ENCODE measurements around the gene TMIGD3.

The TMIGD3 gene

DNA sequence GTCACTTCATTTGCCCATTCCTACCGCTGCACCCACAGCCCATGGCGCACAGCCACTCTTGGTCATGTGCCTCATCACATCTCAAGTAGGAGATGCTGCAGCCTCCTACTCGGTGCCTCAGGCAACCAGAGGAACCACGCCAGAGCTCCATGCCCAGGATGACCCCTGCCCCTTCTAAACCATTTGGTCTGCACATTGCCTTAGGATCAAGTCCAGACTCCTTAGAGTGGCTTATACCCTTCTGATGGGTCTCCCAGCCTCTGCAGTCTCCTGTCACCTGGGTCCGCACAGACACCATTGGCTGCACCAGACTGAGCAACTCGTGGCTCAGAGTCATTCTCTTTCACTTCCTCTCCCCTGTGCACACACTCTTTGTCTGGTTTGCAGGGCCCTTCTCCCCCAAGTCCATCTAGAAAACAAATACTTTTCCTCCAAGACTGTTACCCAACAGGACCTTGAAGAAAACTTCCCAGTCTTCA is 2.2 kb upstream of the TMIGD3 start:
- intact Hi-C loops (cut with DNase I; ENCODE audit: low total_unique reads): loop anchor here (10.0 kb wide), 1 partner anchor 229 kb away; the partner anchor contains the start of gene INKA2
- Histone ChIP-seq H3K36me3 (no peaks in the 10 kb centered on the region), H3K4me3 (no peak overlapping the region), H3K27ac (peak overlapping the region; percentile 38 to 90), H3K4me1 (peaks cover 0 to 35% (median 29%) of the 10 kb centered on the region in 4 donors), H3K27me3 (no peaks in the 10 kb centered on the region), H3K9me3 (no peaks in the 10 kb centered on the region)
- peak in 1 of 2 donors; percentile 47 for DNase-seq
- TF ChIP-seq CTCF (IDR thresholded peaks at IDR 0.05): no peak

- H3K27ac ChIP-seq: no peak overlapping the region
- intact Hi-C loops (cut with DNase I; ENCODE audit: low total_unique reads): loop anchor here (10.0 kb wide), 1 partner anchor 231 kb away; the partner anchor contains the start of gene INKA2
Observed at GRCh38 chr1:111504097-111504496, 664 bp upstream of the TMIGD3 start.

DNA sequence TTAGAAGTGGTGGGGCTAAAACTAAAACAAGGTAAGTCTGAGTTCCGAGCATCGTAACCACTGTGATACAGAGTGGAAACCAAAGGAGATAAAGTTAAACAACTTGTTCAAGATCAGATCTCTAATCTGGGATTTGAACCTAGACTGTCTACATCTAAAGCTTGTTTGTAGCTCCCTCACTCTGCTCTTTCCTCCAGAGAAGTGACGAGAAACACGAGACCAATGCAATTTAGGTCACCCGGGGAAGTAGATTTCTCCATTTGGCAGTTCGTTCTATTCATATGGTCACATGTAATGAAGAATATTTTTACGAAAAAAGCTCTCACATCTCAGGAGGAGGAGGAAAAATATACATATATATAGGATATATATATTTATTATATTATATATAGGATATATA is 1.8 kb downstream of the TMIGD3 start:
- TF ChIP-seq CTCF (IDR thresholded peaks at IDR 0.05): no peak
- H3K27me3 ChIP-seq: no peaks in the 10 kb centered on the region
- DNase-seq: no peak
- H3K4me1 ChIP-seq: no peaks in the 10 kb centered on the region
- intact Hi-C loops (cut with DNase I; ENCODE audit: low total_unique reads): loop anchor here (10.0 kb wide), 1 partner anchor 233 kb away; the partner anchor contains the start of gene INKA2
- H3K9me3 ChIP-seq: no peaks in the 10 kb centered on the region
- H3K36me3 ChIP-seq: no peaks in the 10 kb centered on the region
- H3K27ac ChIP-seq: no peak overlapping the region
- H3K4me3 ChIP-seq: no peak overlapping the region

More at GRCh38 chr1:111504097-111504496, 664 bp upstream of the TMIGD3 start:
- H3K4me3 ChIP-seq: no peak overlapping the region
- no peaks in the 10 kb centered on the region for H3K9me3 ChIP-seq
- peaks cover 0 to 21% (median 20%) of the 10 kb centered on the region in 4 donors for H3K4me1 ChIP-seq
- H3K36me3 ChIP-seq: no peaks in the 10 kb centered on the region
- DNase-seq: no peak
- no peak for TF ChIP-seq CTCF (IDR thresholded peaks at IDR 0.05)
- H3K27me3 ChIP-seq: no peaks in the 10 kb centered on the region

DNA sequence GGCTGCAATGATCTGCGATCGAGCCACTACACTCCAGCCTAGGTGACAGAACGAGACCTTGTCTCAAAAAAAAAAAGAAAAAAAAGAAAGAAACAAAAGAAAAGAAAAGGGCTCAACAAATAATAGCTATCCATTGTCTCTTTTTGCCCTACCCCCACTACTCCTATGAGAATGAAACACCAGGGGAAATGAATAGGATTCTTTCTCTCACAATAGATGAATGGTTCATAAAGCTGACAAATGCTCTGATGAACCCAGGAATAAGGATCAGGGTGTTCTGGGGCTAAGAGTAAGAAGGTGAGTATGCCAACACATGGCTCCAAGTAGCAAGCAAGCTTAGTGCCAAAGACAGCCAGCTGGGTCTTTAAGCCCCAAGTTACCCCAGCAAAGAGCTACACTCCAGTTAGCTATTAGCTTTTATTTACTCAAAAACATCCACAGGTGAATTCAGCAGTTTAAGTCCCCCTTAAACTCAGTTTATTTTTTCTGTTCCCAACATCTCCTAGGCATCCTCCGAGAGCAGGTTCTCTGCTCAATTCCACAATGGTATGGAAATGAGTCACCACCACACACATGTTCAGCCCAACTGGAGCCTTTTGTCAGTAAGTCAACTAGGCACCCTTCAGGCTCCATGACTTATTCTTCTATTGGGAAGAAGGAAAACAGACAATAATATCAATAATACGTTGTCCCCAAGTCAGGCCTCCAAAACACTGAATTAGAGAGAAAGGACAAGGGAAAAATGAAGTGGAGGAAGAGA is 4.2 kb downstream of the TMIGD3 start:
- Histone ChIP-seq H3K4me1 (no peaks in the 10 kb centered on the region), H3K36me3 (no peaks in the 10 kb centered on the region), H3K9me3 (no peaks in the 10 kb centered on the region), H3K27ac (no peak overlapping the region), H3K27me3 (no peaks in the 10 kb centered on the region), H3K4me3 (no peak overlapping the region)
- no peak for TF ChIP-seq CTCF (IDR thresholded peaks at IDR 0.05)
- intact Hi-C loops (cut with DNase I; ENCODE audit: low total_unique reads): no loop called here
- no peak for DNase-seq

DNA sequence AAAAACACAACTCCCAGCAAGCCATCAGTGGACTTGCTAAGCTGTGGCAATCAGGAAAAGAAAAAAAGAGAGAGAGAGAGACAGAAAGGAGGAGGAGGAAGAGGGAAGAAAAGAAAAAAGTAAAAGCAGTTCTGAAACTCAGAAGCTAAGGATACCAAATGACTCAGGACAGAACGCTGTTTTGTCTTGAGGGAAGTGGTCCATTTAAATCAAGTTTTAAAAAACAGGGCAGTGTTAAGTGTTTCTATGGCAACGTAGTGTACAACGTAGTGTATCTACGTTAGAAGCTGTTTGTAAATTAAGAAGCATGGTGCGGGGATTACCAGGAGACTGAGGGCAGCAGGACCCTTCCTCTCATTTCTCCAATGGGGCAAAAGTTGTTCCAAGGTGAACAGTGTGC is 5.8 kb downstream of the TMIGD3 start:
- no peaks in the 10 kb centered on the region for H3K9me3 ChIP-seq
- H3K4me3 ChIP-seq: no peak overlapping the region
- DNase-seq: no peak
- intact Hi-C loops (cut with DNase I; ENCODE audit: low total_unique reads): no loop called here
- no peaks in the 10 kb centered on the region for H3K36me3 ChIP-seq
- H3K4me1 ChIP-seq: no peaks in the 10 kb centered on the region
- no peak for TF ChIP-seq CTCF (IDR thresholded peaks at IDR 0.05)
- no peaks in the 10 kb centered on the region for H3K27me3 ChIP-seq
- H3K27ac ChIP-seq: no peak overlapping the region
